Gastroesophageal sphincter (tissue), 4 donors: ENCODE results near the gene C1orf159. TPM values are rescaled to one million over a fixed set of nuclear protein-coding genes. Genes with fewer than 3 reads are reported as not detected.

Source experiments
- ATAC-seq: fragments of 150-250 bp; one replicate; pipeline ENCODE4 v1.9.1; 2016; ENCODE audit warnings: mild to moderate bottlenecking, moderate library complexity
- H3K27ac ChIP-seq, 4 donors: fragments of 200-600 bp; sonication (generic) in 3 of 4; 1 replicate in 3 of 4; 2 replicates in 1 of 4; pipeline ENCODE4 v1.5.1; 2016 to 2019
- H3K27me3 ChIP-seq: fragments of 200-600 bp; sonication (generic); one replicate; pipeline ENCODE4 v1.5.1; 2019
- H3K36me3 ChIP-seq, 2 donors: fragments of 200-600 bp; sonication (generic); one replicate each; pipeline ENCODE4 v1.5.1; 2019; ENCODE audit warnings: control low read depth in 1 of 2
- H3K4me1 ChIP-seq, 3 donors: fragments of 200-600 bp; sonication (generic); 1 replicate in 2 of 3; 2 replicates in 1 of 3; pipeline ENCODE4 v1.5.1; 2016 to 2019; ENCODE audit warnings: control low read depth in 2 of 3
- H3K4me3 ChIP-seq, 2 donors: fragments of 200-600 bp; sonication (generic); one replicate each; pipeline ENCODE4 v1.5.1; 2019; ENCODE audit warnings: mild to moderate bottlenecking in 1 of 2, moderate library complexity in 1 of 2
- H3K9me3 ChIP-seq, 3 donors: fragments of 200-600 bp; sonication (generic); one replicate each; pipeline ENCODE4 v1.5.1; 2017 to 2019; ENCODE audit warnings: control low read depth in 2 of 3
- CTCF ChIP-seq, 4 experiments: fragments of 200-600 bp in 2 of 4; fragments of 450-650 bp in 2 of 4; sonication (generic) in 1 of 4; IDR thresholded peaks; one replicate each; pipeline ENCODE4 v1.5.1; 2017 to 2019; ENCODE audit warnings: antibody characterized with exemption in 4 of 4, mild to moderate bottlenecking in 2 of 4, moderate library complexity in 2 of 4
- EP300 ChIP-seq: sonication (generic); formaldehyde crosslinking; IDR thresholded peaks from one replicate; pipeline ENCODE4 v1.6.1; 2017; ENCODE audit warnings: antibody characterized with exemption, mild to moderate bottlenecking
- POLR2A ChIP-seq, 2 donors: fragments of 450-650 bp; IDR thresholded peaks; one replicate each; pipeline ENCODE4 v1.6.1; 2017; ENCODE audit warnings: antibody characterized with exemption in 2 of 2, mild to moderate bottlenecking in 2 of 2, moderate library complexity in 1 of 2
- POLR2AphosphoS5 ChIP-seq: sonication (generic); formaldehyde crosslinking; IDR thresholded peaks from one replicate; pipeline ENCODE4 v1.6.1; 2017; ENCODE audit warnings: antibody characterized with exemption
- WGBS, 2 donors: methylation state at CpG; one replicate each; pipeline ENCODE4 v1.1.5; 2018; ENCODE audit warnings: low coverage in 1 of 2; 5-methylcytosine and 5-hydroxymethylcytosine counted together
- total RNA-seq, 4 donors: library from RNA; depleted of rRNA; stranded (reverse); fragments of >200 nt; gene quantifications; one replicate each; pipeline ENCODE4 v1.1.0, GENCODE V29; 2016

The C1orf159 gene
- total RNA-seq, 4 donors from 2014 or later: 6.3 to 15.3 (median 9.9) TPM

GRCh38 chr1:1093610-1093943 lies 22.3 kb downstream of the C1orf159 start:
- Histone ChIP-seq H3K27ac (no peak overlapping the region), H3K36me3 (peaks cover 0 to 7% of the 10 kb centered on the region in 2 donors), H3K27me3 (no peaks in the 10 kb centered on the region), H3K9me3 (no peaks in the 10 kb centered on the region), H3K4me1 (no peaks in the 10 kb centered on the region), H3K4me3 (no peak overlapping the region)
- ATAC-seq: no peak
- 76 to 81% methylated on average over 7 to 10 of the region's 10 CpGs for WGBS, 2 donors
- TF ChIP-seq CTCF (IDR thresholded peaks at IDR 0.05) (no peak), POLR2A (IDR thresholded peaks at IDR 0.05) (no peak), POLR2AphosphoS5 (no peak), EP300 (no peak)

- no peaks in the 10 kb centered on the region for H3K27me3 ChIP-seq
- whole genome bisulfite sequencing, 2 donors: 80 to 91% methylated on average over 7 of the region's 14 CpGs
- no peak overlapping the region for H3K4me3 ChIP-seq
- no peaks in the 10 kb centered on the region for H3K9me3 ChIP-seq
- H3K27ac ChIP-seq: no peak overlapping the region
- TF ChIP-seq POLR2A (IDR thresholded peaks at IDR 0.05): no peak
- TF ChIP-seq POLR2AphosphoS5: no peak
- no peak for TF ChIP-seq EP300
- no peaks in the 10 kb centered on the region for H3K4me1 ChIP-seq
- peaks cover 0 to 7% of the 10 kb centered on the region in 2 donors for H3K36me3 ChIP-seq
- no peak for ATAC-seq
These were observed 22.8 kb downstream of the C1orf159 start for GRCh38 chr1:1092894-1093609.

GRCh38 chr1:1092149-1092855 lies 23.6 kb downstream of the C1orf159 start:
- no peaks in the 10 kb centered on the region for H3K9me3 ChIP-seq
- WGBS, 2 donors: 100% methylated on average over 1 of the region's 28 CpGs; no CpG with 5 or more reads in 1 of the 2 donors
- H3K36me3 ChIP-seq: peaks cover 0 to 7% of the 10 kb centered on the region in 2 donors
- TF ChIP-seq POLR2AphosphoS5 (no peak), EP300 (no peak), CTCF (IDR thresholded peaks at IDR 0.05) (no peak), POLR2A (IDR thresholded peaks at IDR 0.05) (no peak)
- H3K27ac ChIP-seq: no peak overlapping the region
- no peaks in the 10 kb centered on the region for H3K27me3 ChIP-seq
- H3K4me1 ChIP-seq: no peaks in the 10 kb centered on the region
- ATAC-seq: no peak
- H3K4me3 ChIP-seq: no peak overlapping the region

- WGBS, 2 donors: 88 to 89% methylated on average over 9 to 10 of the region's 28 CpGs
- no peak for ATAC-seq
- Histone ChIP-seq H3K27me3 (no peaks in the 10 kb centered on the region), H3K36me3 (peaks cover 0 to 7% of the 10 kb centered on the region in 2 donors), H3K4me3 (no peak overlapping the region), H3K9me3 (no peaks in the 10 kb centered on the region), H3K27ac (no peak overlapping the region), H3K4me1 (no peaks in the 10 kb centered on the region)
- TF ChIP-seq CTCF (IDR thresholded peaks at IDR 0.05) (no peak), POLR2A (IDR thresholded peaks at IDR 0.05) (no peak), POLR2AphosphoS5 (no peak), EP300 (no peak)
These were observed 24.3 kb downstream of the C1orf159 start for GRCh38 chr1:1091344-1092148.
